Measurements from ENCODE around the gene TDRD7.

GRCh38 chr9:97528529-97529230, 116.8 kb downstream of the TDRD7 start:
- TF ChIP-seq, protein P1, sequence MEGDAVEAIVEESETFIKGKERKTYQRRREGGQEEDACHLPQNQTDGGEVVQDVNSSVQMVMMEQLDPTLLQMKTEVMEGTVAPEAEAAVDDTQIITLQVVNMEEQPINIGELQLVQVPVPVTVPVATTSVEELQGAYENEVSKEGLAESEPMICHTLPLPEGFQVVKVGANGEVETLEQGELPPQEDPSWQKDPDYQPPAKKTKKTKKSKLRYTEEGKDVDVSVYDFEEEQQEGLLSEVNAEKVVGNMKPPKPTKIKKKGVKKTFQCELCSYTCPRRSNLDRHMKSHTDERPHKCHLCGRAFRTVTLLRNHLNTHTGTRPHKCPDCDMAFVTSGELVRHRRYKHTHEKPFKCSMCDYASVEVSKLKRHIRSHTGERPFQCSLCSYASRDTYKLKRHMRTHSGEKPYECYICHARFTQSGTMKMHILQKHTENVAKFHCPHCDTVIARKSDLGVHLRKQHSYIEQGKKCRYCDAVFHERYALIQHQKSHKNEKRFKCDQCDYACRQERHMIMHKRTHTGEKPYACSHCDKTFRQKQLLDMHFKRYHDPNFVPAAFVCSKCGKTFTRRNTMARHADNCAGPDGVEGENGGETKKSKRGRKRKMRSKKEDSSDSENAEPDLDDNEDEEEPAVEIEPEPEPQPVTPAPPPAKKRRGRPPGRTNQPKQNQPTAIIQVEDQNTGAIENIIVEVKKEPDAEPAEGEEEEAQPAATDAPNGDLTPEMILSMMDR (IDR thresholded peaks at IDR 0.05) = no peak
- TF ChIP-seq POLR2A (IDR thresholded peaks at IDR 0.05) (no peak), POLR2AphosphoS5 (IDR thresholded peaks at IDR 0.05) (no peak), EP300 (IDR thresholded peaks at IDR 0.05) (no peak)
